Lung (tissue), 12 donors: ENCODE data around the gene SNAP23. TPM values are rescaled to one million over a fixed set of nuclear protein-coding genes. Genes with fewer than 3 reads are reported as not detected.

Experiments used
- ATAC-seq: fragments of 200-7000 bp; cut with Tn5 transposase; one replicate; pipeline ENCODE4 v1.9.1; 2020; ENCODE audit warnings: moderate number of reproducible peaks; ENCODE audit not compliant: insufficient read depth, low FRiP score
- DNase-seq, 3 donors: peaks; one replicate each; pipeline ENCODE4 v3.0.0-alpha.2; 2013 to 2017
- H3K27ac ChIP-seq, 2 donors: one replicate each; pipeline ENCODE4 v1.5.1; 2013; ENCODE audit warnings: mild to moderate bottlenecking in 2 of 2, moderate library complexity in 2 of 2, control low read depth in 1 of 2, inconsistent platforms in 1 of 2, low read depth in 1 of 2, low read length in 1 of 2
- H3K27me3 ChIP-seq, 3 donors: one replicate each; pipeline ENCODE4 v1.5.1; 2013; ENCODE audit warnings: low read length in 2 of 3; ENCODE audit not compliant: control insufficient read depth in 3 of 3, insufficient read depth in 3 of 3
- H3K36me3 ChIP-seq, 4 donors: one replicate each; pipeline ENCODE4 v1.5.1; 2013; ENCODE audit warnings: low read length in 4 of 4, mild to moderate bottlenecking in 1 of 4, moderate library complexity in 1 of 4; ENCODE audit not compliant: control insufficient read depth in 4 of 4, insufficient read depth in 4 of 4
- H3K4me1 ChIP-seq, 5 donors: one replicate each; pipeline ENCODE4 v1.5.1; 2013; ENCODE audit warnings: low read length in 5 of 5, mild to moderate bottlenecking in 2 of 5, moderate library complexity in 1 of 5; ENCODE audit not compliant: control insufficient read depth in 5 of 5, insufficient read depth in 5 of 5
- H3K4me3 ChIP-seq: one replicate; pipeline ENCODE4 v1.5.1; 2013; ENCODE audit warnings: mild to moderate bottlenecking, control low read depth, moderate library complexity
- H3K9ac ChIP-seq, 2 donors: one replicate each; pipeline ENCODE4 v1.5.1; 2013; ENCODE audit warnings: low read length in 2 of 2, control low read depth in 1 of 2; ENCODE audit not compliant: insufficient read depth in 1 of 2
- H3K9me3 ChIP-seq, 4 donors: one replicate each; pipeline ENCODE4 v1.5.1; 2013; ENCODE audit warnings: low read length in 3 of 4, mild to moderate bottlenecking in 1 of 4, moderate library complexity in 1 of 4; ENCODE audit not compliant: control insufficient read depth in 4 of 4, insufficient read depth in 3 of 4
- CTCF ChIP-seq: IDR thresholded peaks from 2 replicates; pipeline ENCODE4 v1.5.1; 2012; ENCODE audit warnings: mild to moderate bottlenecking; ENCODE audit errors: control extremely low read depth, extremely low read depth
- WGBS, 2 donors: extraction: QIAGEN DNeasy Blood & Tissue Kit; methylation state at CpG; one replicate each; pipeline ENCODE4 v1.1.7; 2013; 5-methylcytosine and 5-hydroxymethylcytosine counted together
- polyA plus RNA-seq, 2 donors: library from polyadenylated mRNA; stranded (reverse); fragments of 200-250 nt; gene quantifications; one replicate each; pipeline ENCODE4 v1.2.1, GENCODE V29; 2013
- total RNA-seq, 2 donors: library from RNA; depleted of rRNA in 1 of 2; stranded (reverse); fragments of >200 nt in 1 of 2; gene quantifications; one replicate each; pipeline ENCODE4 v1.2.1, GENCODE V29; 2014 to 2021
- donor health status: control.
- donor health status: control.
- donor health status: Bipolar disorder and iron deficiency.
- donor health status: healthy.
- donor health status: DM: yes; HTN: yes; CAD: no.

The SNAP23 gene
- total and polyA plus RNA-seq, 4 donors: 58.2 to 96.0 (median 62.9) TPM

- ATAC-seq: no peak
- peak overlapping the region in 1 of 2 donors; percentile 14 for H3K27ac ChIP-seq
Observed at GRCh38 chr15:42508263-42508690, 12.8 kb downstream of the SNAP23 start.

GRCh38 chr15:42510258-42511006, 15.0 kb downstream of the SNAP23 start:
- Histone ChIP-seq H3K27ac (peak overlapping the region; percentile 21 to 27), H3K4me3 (no peak overlapping the region), H3K27me3 (no peaks in the 10 kb centered on the region), H3K36me3 (peaks cover 0 to 10% (median 6%) of the 10 kb centered on the region in 4 donors), H3K4me1 (peaks cover 0 to 16% (median 4%) of the 10 kb centered on the region in 5 donors), H3K9ac (peak overlapping the region in 1 of 2 donors; percentile 6), H3K9me3 (no peaks in the 10 kb centered on the region)
- no peak for DNase-seq
- TF ChIP-seq CTCF: no peak
- ATAC-seq: peak; percentile 19
- 75 to 79% methylated on average over 4 of the region's 4 CpGs for WGBS, 2 donors

More at GRCh38 chr15:42508263-42508690, 12.8 kb downstream of the SNAP23 start:
- Histone ChIP-seq H3K9ac (peak overlapping the region in 1 of 2 donors; percentile 47), H3K36me3 (peaks cover 0 to 5% (median under 1%) of the 10 kb centered on the region in 4 donors), H3K4me3 (no peak overlapping the region), H3K4me1 (peaks cover 0 to 16% (median 4%) of the 10 kb centered on the region in 5 donors), H3K9me3 (no peaks in the 10 kb centered on the region), H3K27me3 (no peaks in the 10 kb centered on the region)
- WGBS, 2 donors: 61 to 69% methylated on average over 9 of the region's 9 CpGs
- DNase-seq: peak; percentile 12 to 32 (median 31)
- TF ChIP-seq CTCF: no peak

DNA sequence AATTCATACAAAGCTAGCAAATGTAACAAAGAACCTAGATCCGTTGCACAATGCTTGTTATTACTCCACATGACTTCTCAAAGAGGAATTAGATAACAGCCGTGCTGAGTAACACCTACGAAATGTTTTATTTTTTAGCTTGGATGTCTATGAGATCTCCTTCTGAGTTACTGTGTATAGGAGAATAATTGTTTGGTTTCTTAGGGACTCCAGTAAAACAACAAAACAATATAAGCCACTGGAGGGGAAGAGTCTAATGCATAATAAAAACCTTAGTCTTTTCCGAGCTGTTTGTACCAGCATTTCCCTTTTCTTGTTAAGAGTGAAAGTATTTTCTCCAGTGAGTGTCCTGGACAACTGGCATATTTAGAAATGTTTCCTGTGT, 15.6 kb downstream of the SNAP23 start:
- Histone ChIP-seq H3K27ac (peak overlapping the region; percentile 21 to 27), H3K4me3 (no peak overlapping the region), H3K36me3 (peaks cover 3 to 12% (median 6%) of the 10 kb centered on the region in 4 donors), H3K9ac (peak overlapping the region in 1 of 2 donors; percentile 6), H3K27me3 (no peaks in the 10 kb centered on the region), H3K9me3 (no peaks in the 10 kb centered on the region), H3K4me1 (peaks cover 0 to 16% (median 4%) of the 10 kb centered on the region in 5 donors)
- no peak for TF ChIP-seq CTCF
- WGBS, 2 donors: 5 to 21% methylated on average over 4 of the region's 4 CpGs
- DNase-seq (peak in 1 of 3 donors; percentile 4), ATAC-seq (peak; percentile 52)
